ENCODE data around the gene TSEN15.

The TSEN15 gene

DNA sequence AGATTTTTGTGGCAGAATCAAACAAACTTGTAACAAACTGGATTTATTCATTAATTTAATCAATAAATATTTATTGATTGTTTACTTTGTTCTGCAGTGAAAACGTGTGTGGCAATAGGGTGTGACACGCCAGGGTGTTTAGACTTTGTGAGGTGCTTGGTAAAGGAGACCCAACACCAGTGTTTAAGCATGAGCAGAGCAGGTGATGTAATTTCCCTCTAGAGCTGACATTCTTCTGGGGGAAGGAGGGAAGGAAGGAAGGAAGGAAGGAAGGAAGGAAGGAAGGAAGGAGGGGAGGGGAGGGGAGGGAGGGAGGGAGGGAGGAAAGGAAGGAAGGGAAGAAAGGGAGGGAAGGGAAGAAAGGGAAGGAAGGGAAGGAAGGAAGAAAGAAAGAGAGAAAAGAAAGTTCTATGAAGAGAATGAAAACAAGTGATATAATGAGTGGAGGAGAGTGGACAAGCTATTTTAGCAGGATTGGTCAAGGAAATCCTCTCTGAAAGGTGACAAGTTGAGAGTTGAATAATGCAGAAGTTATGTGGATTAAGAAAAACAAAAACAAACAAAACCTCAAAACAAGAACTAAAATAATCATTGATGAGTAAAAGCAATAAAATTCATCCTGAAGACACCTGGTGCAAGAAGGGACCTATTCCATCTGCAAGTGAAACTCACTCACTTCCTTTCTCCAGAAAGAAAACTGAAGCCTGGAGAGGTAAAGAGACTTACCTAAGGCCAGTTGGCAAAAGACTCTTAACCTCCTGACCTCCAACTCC, 60.8 kb downstream of the TSEN15 start:
- no peak for DNase-seq

DNA sequence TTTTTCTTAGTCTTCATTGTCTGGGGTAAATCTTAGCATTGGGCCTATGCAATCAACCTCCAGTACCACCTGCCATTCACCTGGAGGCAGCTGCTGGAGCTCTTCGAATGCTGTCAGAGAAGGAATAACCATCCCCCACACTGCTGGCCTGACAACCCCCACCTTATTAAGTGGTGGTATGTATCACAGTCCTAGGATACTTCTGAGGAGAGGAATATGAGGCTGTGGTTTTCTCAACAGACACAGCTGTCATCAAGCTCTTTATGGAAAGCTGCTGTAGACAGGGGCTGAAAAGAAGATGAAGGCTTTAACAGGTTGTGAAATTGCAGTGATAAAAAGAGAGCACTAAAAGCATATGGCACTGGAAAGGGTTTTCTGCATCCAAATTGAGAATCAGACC, 61.7 kb downstream of the TSEN15 start:
- DNase-seq: no peak

DNA sequence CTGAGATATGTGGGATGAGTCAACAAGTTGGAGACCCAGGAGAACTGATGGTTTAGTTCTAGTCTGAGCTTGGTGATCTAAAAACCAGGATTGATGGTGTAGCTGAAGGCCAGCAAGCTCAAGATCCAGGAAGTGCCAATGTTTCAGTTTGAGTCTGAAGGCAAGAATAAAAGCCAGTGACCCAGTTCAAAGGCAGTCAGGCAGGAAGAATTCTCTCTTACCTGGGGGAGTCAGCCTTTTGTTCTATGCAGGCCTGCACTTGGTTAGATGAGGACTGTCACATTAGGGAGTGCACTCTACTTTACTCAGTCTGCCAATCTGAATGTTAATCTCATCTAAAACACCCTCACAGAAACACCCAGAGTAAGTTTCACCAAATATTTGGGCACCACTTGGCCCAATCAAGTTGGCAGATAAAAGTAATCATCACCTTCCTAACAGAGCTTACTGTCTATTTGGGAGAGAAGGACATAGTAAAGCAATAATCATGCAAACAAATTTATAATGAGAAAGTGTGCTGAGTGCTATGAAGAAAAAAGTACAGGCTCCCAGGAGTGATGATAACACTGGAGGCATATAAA, 63.4 kb downstream of the TSEN15 start:
- DNase-seq: no peak

DNA sequence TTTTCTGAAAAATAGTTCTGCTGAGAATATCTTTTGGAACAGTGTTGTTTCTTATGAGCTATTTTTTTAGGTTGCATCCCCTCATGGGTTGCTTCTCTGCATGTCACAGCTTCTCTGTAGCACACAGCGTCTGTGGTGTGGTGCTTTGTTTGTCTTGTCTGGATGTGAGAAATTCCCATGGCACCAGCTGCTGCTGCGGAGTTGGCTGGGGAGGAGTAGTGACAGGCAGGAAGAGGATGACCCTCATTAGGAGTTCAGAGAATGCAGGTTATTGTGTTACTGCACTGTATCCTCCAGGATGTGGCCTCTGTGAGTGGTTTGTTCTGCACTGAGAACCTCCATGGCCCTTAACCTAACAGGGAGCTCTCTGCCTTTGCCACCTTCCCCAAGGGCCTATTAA, 64.8 kb downstream of the TSEN15 start:
- DNase-seq: no peak

DNA sequence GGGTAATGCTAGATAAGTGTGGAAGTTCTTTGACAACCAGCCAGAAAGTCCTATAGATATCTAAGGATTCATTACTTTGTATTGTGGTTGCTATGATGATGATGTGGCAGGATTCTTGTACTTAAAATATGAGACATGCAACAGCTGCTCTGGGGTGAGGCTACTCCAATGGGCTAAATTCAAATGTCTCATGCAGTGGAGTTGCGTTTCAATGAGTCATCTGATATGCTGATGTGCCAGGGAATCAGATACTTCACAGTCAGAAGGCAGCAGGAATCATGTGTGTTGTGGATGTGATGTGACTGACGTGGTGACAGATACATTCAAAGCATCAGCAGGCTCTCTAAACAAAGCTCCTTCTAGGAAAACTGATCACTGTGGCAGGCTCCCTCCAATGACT, 66.5 kb downstream of the TSEN15 start:
- no peak for DNase-seq
